LoVo (cell line): ENCODE data around the gene REXO5.
"Not testable (repeated sequence)": the region's sequence is repeated elsewhere in the genome, so short reads cannot be mapped to it uniquely, and the experiment has no call there.

ENCODE experiments used
- DNase-seq: peaks from one replicate; pipeline ENCODE4 v3.0.0-alpha.2; 2016; ENCODE audit warnings: low spot score

Gene REXO5

GRCh38 chr16:20850981-20851380 is 44.7 kb downstream of the REXO5 start:
- DNase-seq, result no peak

- DNase-seq, result peak; percentile 43
Measured at GRCh38 chr16:20851601-20852000, 45.3 kb downstream of the REXO5 start.

DNA sequence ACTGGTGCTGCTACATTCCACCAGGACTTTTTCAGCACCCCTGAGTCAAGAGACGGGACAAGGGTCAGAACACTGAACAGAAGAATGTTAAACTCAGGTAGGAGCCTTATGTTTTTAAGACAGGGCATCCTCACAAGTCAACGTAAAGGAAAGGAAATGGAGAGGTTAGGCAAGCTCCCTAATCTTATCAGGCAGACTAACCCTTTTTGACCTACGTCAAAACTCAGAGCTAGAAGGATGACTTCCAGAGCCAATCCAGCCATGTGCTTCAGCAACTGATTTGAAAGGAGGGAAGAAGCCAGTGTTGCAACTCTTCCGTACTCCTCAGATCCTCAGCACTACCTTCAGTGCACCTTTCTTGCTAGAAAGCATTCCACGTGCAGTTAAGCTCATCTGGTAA is 46.8 kb downstream of the REXO5 start:
- DNase-seq, result no peak

- no peak for DNase-seq
Measured at GRCh38 chr16:20853981-20854620, 47.8 kb downstream of the REXO5 start.

GRCh38 chr16:20854963-20855362 is 48.6 kb downstream of the REXO5 start:
- DNase-seq, result no peak

GRCh38 chr16:20857281-20857680 is 51.0 kb downstream of the REXO5 start:
- no peak for DNase-seq

DNA sequence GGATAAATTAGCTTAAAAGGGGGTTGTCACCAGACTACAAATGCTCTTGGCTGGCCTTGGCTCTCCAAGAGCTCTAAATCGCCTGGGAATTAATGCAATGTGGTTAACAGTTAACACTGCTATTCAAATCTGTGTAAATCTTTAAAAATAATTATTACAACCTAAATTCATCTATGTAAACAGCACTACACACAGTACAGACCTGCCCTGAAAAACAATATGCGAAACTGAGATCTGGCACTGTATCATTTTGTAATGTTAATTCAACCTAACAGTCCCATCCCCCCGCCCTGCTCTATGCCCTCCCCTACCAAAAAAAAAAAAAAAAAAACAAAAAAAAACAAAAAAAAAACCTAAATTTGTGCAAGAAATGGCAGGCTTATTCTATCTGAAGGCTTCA is 52.9 kb downstream of the REXO5 start:
- DNase-seq, result no peak

- no peak for DNase-seq
Measured at GRCh38 chr16:20859699-20860098, 53.4 kb downstream of the REXO5 start.

- DNase-seq, result no peak
Measured at GRCh38 chr16:20860361-20860760, 54.0 kb downstream of the REXO5 start.

DNA sequence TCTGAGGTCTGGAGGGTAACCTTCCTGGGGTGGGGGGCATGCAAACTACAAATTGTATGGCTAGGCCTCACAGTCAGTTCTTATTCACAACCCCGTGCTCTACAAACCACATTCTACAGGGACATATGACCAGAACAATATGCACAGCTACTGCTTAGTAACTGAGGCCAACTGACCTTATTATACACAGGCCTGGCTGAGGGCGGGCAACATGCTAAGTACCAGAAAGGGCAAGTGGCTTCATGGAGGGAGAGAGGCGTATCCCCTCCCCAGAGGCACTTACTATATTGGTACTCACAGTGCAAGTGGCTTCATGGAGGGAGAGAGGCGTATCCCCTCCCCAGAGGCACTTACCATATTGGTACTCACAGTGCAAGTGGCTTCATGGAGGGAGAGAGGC is 54.7 kb downstream of the REXO5 start:
- not testable (repeated sequence) for DNase-seq

DNA sequence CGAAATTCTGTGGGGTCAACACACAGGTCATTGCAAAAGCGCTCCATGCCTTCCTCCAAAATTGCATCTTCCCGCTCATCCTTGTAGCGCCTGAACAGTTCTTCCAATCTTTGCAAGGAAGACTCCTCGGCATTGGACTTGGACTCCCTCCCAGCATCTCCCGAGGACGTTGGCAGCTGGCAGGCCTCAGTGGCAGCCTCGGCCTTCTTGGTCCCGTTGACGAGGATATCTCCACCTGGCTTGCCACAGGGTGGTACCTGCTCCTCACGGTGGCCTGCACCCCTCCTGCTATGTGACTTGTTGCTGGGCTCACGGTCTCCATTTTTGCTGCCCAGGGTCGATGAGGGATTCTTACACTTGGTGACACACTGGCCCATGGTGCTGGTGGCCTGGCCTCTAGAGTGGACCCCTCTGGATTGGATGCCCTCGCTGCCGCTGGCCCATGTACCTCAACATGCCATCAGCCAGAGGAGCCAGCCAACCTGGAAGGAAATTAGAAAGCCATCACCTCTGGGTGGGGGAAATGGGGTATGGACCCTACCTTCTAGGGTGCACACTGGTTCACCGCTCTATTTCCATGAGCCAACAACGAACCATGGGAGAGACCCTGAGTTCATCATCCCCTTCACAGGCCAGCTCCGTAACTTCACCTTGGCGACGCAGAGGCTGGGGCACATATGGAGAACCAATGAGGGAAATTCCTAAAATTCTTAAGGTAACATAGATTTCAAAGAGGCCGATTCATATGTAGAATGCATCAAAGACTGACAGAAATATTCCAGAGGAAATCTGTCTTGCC is 56.0 kb downstream of the REXO5 start:
- DNase-seq, result no peak

- DNase-seq, result not testable (repeated sequence)
Measured at GRCh38 chr16:20864376-20864775, 58.0 kb downstream of the REXO5 start.

DNA sequence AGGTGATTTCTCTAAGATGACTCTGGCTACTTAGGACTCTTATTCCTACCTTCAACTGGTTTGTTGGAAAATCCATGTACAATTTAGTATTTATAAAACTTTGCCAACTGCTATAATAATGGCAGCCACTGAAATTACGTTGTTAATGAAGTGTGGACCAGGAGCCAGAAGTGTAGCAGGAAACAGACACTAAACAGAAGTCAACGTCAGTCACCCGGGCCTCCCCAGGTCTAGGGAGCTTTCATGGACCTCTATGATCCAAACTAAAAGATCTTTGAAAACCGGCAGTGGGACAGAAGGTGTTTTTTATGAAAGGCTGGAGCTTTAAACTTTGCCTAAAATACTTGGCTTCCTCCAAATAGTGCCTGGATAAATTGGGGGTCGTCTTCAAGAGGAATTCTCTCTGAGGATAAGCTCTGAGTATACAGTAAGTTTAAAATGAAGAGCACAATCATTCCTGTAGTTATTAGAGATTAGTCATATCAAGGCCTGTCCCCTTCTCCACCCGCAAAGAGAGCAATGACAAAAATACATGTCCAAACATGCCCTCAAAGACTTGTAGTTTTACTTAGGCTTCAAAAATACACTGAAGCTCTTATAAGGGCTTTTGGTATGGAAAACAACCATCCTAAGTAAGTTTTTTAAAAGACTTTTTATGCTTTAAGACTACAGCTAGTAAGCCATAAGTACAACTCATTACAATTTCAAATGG is 59.2 kb downstream of the REXO5 start:
- DNase-seq, result peak; percentile 82

GRCh38 chr16:20866145-20866772 is 59.9 kb downstream of the REXO5 start:
- DNase-seq, result peak; percentile 89

DNA sequence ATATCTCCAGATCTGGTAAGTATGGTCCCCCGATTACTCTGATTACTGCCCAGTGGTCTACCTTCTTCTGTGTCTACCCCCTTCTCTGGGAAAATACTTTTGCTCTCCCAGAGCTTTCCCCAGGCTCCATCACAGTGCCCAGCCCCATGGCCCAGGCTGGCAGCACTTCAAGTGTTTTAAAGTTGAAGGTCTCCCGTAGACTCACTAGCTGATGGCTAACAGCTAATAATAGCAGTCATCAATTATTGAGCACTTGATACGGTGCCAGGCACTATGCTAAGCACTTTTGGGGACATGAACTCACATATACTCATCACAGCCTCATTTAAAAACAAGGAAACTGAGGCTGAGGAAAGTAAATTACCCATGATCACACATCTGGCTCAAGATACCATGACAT is 60.5 kb downstream of the REXO5 start:
- no peak for DNase-seq

DNA sequence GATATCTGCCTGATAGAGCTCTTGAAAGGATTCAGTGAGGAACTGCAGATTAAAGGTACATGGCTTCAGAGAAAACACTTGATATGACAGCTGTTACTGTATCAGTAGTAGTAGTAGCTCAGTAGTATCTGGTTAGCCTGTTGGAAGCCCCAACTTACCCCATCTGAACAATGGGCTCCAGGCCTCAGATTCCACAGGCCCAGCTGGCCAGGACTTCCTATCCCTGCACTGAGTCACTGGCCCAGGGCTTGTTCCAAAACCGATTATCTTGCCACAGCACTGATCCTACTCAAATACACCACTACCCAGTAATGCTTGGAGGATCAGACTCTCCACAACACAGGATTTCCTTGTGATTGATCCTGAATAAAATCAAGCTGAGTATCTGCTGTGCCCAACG is 61.3 kb downstream of the REXO5 start:
- no peak for DNase-seq

DNA sequence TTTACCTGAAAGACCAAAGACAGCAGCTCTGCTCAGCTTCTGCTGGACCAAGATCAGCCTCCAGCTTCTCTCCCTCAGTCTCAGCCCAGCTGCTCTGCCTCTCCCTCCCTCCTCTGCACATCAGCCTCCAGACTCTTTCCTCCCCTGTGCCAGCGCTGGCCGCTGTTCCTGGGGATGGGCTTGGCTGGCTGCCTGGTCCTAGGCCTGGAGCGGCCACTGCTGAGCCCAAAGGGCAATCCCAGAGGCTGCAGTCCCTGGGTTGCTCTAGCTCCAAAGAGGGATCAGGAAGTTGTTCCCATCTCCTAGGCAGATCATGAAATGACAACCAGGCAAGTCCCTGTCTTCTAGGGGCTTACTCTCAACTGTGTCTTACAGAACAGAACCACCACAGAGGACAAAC is 62.6 kb downstream of the REXO5 start:
- DNase-seq, result peak; percentile 61

GRCh38 chr16:20870122-20870820 is 63.9 kb downstream of the REXO5 start:
- no peak for DNase-seq

DNA sequence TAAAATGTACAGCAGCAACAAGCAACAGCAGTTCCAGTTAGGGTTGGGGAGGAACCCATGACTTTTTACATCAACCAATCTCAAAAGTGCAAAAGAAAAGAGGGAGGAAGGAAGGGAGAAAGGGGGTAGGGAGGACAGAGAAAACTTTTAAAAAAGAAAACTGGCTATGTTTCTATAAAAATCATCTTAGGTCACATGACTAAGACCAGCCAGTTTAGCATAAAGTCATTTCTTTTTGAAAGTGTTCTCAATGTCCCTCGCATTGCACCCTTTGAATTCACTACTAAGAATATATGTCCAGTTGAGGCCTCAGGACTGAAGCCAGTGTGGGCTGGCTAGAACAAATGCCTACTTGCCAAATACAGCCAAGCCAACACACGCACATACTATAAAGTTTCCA is 64.9 kb downstream of the REXO5 start:
- no peak for DNase-seq

DNA sequence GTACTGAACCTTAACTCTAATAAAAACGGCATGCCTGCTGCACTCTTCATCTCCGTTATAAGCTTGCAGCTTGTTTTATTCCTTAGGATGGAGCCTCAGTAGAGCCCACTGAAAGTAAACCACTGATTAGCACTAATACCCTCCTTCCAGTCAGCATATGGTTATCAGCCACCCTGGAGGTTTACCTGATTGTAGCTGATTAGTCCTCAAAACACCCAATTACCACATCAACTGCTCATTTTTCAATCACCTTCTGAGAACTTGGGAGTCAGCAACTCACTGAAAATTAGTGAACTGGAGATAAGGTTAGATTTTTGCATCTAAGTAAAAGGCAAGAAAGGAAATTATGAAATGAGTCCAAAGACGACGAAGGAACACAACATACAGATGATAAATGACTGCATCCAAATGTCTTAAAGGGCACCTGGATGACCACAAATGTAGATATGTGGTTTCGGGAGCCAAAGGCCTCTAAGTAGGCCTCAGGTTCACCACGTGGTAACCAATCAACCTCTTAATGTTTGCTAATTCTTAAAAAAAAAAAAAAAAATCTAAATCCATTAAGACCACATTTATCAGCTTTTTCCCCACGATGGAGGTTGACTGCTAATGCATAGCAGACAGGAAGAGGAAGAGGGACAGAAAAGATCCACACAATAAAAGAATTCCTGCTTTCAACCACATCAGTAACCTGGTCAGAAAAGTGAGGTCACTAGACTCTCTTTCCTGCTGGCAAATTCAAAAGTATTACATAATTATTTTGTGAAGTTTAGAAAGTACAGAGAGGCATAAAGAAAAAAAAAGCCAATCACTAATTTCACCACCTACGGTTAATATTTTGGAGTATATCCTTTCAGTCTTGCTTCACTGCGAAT is 65.9 kb downstream of the REXO5 start:
- DNase-seq, result no peak

GRCh38 chr16:20873331-20873730 is 67.0 kb downstream of the REXO5 start:
- DNase-seq, result no peak
